Endodermal cell (in vitro differentiated cells): ENCODE results near the gene ITGB3. TPM values are rescaled to one million over a fixed set of nuclear protein-coding genes. Genes with fewer than 3 reads are reported as not detected.

Source experiments
- DNase-seq: peaks from one replicate; pipeline ENCODE4 v3.0.0-alpha.2; 2017
- H3K27ac ChIP-seq: 2 replicates; pipeline ENCODE4 v1.5.1; 2013; ENCODE audit warnings: mild to moderate bottlenecking, low read depth, low read length, moderate library complexity
- H3K27me3 ChIP-seq: 2 replicates; pipeline ENCODE4 v1.6.1; 2013; ENCODE audit warnings: mild to moderate bottlenecking, low read length, moderate library complexity; ENCODE audit not compliant: insufficient read depth, control insufficient read depth, poor library complexity, severe bottlenecking
- H3K36me3 ChIP-seq: 2 replicates; pipeline ENCODE4 v1.7.0; 2013; ENCODE audit warnings: mild to moderate bottlenecking, low read length, moderate library complexity; ENCODE audit not compliant: control insufficient read depth, insufficient read depth
- H3K4me1 ChIP-seq: one replicate; pipeline ENCODE4 v1.7.0; 2013; ENCODE audit warnings: low read length; ENCODE audit not compliant: control insufficient read depth, insufficient read depth
- H3K4me3 ChIP-seq: 2 replicates; pipeline ENCODE4 v1.5.1; 2013; ENCODE audit warnings: mild to moderate bottlenecking, low read length, moderate library complexity
- H3K9ac ChIP-seq: 2 replicates; pipeline ENCODE4 v1.6.1; 2013; ENCODE audit warnings: mild to moderate bottlenecking, low read length, moderate library complexity; ENCODE audit not compliant: poor library complexity, severe bottlenecking; ENCODE audit errors: extremely low read depth
- H3K9me3 ChIP-seq: 2 replicates; pipeline ENCODE4 v1.6.1; 2013; ENCODE audit warnings: mild to moderate bottlenecking, low read length, moderate library complexity; ENCODE audit not compliant: control insufficient read depth
- H3K27ac Mint-ChIP-seq: 2 replicates; pipeline ENCODE4 v1.8.0; 2020; ENCODE audit warnings: mixed read lengths
- H3K27me3 Mint-ChIP-seq: 2 replicates; pipeline ENCODE4 v1.8.0; 2021; ENCODE audit warnings: mild to moderate bottlenecking, mixed read lengths; ENCODE audit not compliant: insufficient read depth
- H3K36me3 Mint-ChIP-seq: 2 replicates; pipeline ENCODE4 v1.8.0; 2020; ENCODE audit warnings: low read depth, mixed read lengths
- H3K4me1 Mint-ChIP-seq: 2 replicates; pipeline ENCODE4 v1.8.0; 2020; ENCODE audit warnings: mixed read lengths
- H3K4me3 Mint-ChIP-seq: 2 replicates; pipeline ENCODE4 v1.8.0; 2020; ENCODE audit warnings: mild to moderate bottlenecking, moderate library complexity, mixed read lengths
- H3K9me3 Mint-ChIP-seq: 2 replicates; pipeline ENCODE4 v1.8.0; 2020; ENCODE audit warnings: mild to moderate bottlenecking, mixed read lengths
- CTCF ChIP-seq: fragments of 200-600 bp; sonication (generic); conservative IDR thresholded peaks from 2 replicates; pipeline ENCODE4 v1.5.0; 2021; ENCODE audit warnings: antibody characterized with exemption, mild to moderate bottlenecking
- WGBS, 2 experiments: methylation state at CpG; one replicate each; pipeline versions ENCODE4 v1.1.5 to v1.1.7; 2013; ENCODE audit warnings: missing lambda C conversion rate in 2 of 2, mixed read lengths in 1 of 2; ENCODE audit not compliant: insufficient coverage in 1 of 2, insufficient read length in 1 of 2; 5-methylcytosine and 5-hydroxymethylcytosine counted together
- total RNA-seq, 2 donors: library from RNA; stranded (reverse); fragmentation: NEBNext Ultra II Directional in 1 of 2; extraction: Animal tissue kit (Norgen Biotek cat#: 25700) in 1 of 2; gene quantifications; 2 replicates in 1 of 2; 3 replicates in 1 of 2; pipeline ENCODE4 v1.2.1, GENCODE V29; 2021

The ITGB3 gene
- total RNA-seq, 2 donors from 2014 or later = 0.51 to 0.73 TPM

- H3K27ac Mint-ChIP-seq = no peak overlapping the region
- WGBS, 2 experiments = 82 to 100% methylated on average over 5 to 14 of the region's 14 CpGs
Measured at GRCh38 chr17:47295037-47295873, 41.6 kb downstream of the ITGB3 start.

GRCh38 chr17:47295874-47296255, 42.2 kb downstream of the ITGB3 start:
- H3K27me3 Mint-ChIP-seq = peaks cover 35% of the 10 kb centered on the region
- TF ChIP-seq CTCF = no peak
- H3K36me3 Mint-ChIP-seq = no peaks in the 10 kb centered on the region

More at GRCh38 chr17:47295037-47295873, 41.6 kb downstream of the ITGB3 start:
- Mint-ChIP-seq H3K36me3 (no peaks in the 10 kb centered on the region), H3K9me3 (no peaks in the 10 kb centered on the region), H3K4me3 (no peak overlapping the region), H3K4me1 (peaks cover 3% of the 10 kb centered on the region), H3K27me3 (peaks cover 39% of the 10 kb centered on the region)
- Histone ChIP-seq H3K27me3 (no peaks in the 10 kb centered on the region), H3K36me3 (no peaks in the 10 kb centered on the region), H3K9me3 (no peaks in the 10 kb centered on the region), H3K4me3 (no peak overlapping the region), H3K27ac (peak overlapping the region; percentile 75), H3K4me1 (no peaks in the 10 kb centered on the region), H3K9ac (no peak overlapping the region)
- DNase-seq = no peak
- no peak for TF ChIP-seq CTCF

GRCh38 chr17:47297661-47298400, 44.2 kb downstream of the ITGB3 start:
- no peak for DNase-seq
- Mint-ChIP-seq H3K36me3 (peaks cover 4% of the 10 kb centered on the region), H3K27me3 (peaks cover 22% of the 10 kb centered on the region), H3K4me3 (no peak overlapping the region), H3K27ac (no peak overlapping the region), H3K4me1 (no peaks in the 10 kb centered on the region), H3K9me3 (peaks cover 14% of the 10 kb centered on the region)
- H3K9me3 ChIP-seq = peaks cover 9% of the 10 kb centered on the region
- 83 to 90% methylated on average over 2 to 3 of the region's 4 CpGs for WGBS, 2 experiments
- H3K4me1 ChIP-seq = no peaks in the 10 kb centered on the region
- no peak for TF ChIP-seq CTCF
- H3K4me3 ChIP-seq = no peak overlapping the region
- H3K27ac ChIP-seq = no peak overlapping the region
- no peaks in the 10 kb centered on the region for H3K36me3 ChIP-seq
- H3K27me3 ChIP-seq = no peaks in the 10 kb centered on the region
- H3K9ac ChIP-seq = no peak overlapping the region

More at GRCh38 chr17:47295874-47296255, 42.2 kb downstream of the ITGB3 start:
- Mint-ChIP-seq H3K4me1 (peaks cover 2% of the 10 kb centered on the region), H3K27ac (no peak overlapping the region), H3K9me3 (no peaks in the 10 kb centered on the region), H3K4me3 (no peak overlapping the region)
- WGBS, 2 experiments = 85 to 89% methylated on average over 5 to 6 of the region's 6 CpGs
- no peaks in the 10 kb centered on the region for H3K27me3 ChIP-seq
- no peak overlapping the region for H3K4me3 ChIP-seq
- no peaks in the 10 kb centered on the region for H3K36me3 ChIP-seq
- peak overlapping the region; percentile 30 for H3K27ac ChIP-seq
- H3K4me1 ChIP-seq = no peaks in the 10 kb centered on the region
- no peaks in the 10 kb centered on the region for H3K9me3 ChIP-seq
- H3K9ac ChIP-seq = no peak overlapping the region
- no peak for DNase-seq
